Fibroblast of skin of scalp (primary cell): Measurements from ENCODE around the gene MAS1.
"Not testable (repeated sequence)": the region's sequence is repeated elsewhere in the genome, so short reads cannot be mapped to it uniquely, and the experiment has no call there.

Source experiments
- DNase-seq: peaks from one replicate; pipeline ENCODE4 v3.0.0-alpha.2; 2013

The MAS1 gene

DNA sequence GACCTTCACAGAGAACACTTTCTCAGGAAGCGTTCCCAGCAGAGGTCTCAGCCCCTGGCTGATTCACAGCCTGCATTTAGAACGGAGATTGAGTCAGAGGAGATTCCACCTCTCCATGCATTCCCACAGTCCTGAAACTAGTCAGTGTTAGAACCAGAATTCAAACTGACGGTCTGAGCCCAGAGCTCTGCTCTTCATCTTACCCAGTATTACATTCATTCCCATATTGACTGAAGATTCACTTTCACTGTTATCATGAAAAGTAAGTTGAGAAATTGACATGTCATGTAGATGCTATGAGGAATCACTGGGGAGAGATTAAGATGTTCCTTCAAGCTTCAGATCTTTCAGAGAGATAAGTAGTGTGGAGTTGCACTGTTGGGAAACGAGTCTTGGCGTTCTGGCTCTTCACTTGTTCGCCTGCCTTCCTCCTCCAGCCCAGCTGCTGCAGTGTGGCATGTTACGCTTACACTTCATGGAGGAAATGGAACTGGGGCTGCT, 28.3 kb downstream of the MAS1 start:
- DNase-seq: no peak

DNA sequence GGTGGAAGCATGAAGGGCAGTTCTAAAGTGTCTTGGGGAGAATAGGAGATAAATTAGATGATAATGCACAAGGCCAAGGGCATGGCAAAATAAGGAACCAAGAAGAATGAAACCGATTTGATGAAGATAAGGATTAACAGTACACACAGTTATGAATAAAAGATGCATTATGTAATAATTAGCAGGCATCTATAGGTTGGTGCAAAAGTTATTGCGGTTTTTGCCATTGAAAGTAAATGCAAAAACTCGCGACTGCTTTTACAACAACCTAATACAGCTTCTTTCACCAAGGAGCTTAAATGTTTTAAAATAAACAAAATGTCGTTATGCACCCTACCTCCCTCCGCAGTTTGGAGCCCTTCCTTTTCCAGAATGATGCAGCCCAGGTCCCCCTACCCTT, 29.0 kb downstream of the MAS1 start:
- no peak for DNase-seq

DNA sequence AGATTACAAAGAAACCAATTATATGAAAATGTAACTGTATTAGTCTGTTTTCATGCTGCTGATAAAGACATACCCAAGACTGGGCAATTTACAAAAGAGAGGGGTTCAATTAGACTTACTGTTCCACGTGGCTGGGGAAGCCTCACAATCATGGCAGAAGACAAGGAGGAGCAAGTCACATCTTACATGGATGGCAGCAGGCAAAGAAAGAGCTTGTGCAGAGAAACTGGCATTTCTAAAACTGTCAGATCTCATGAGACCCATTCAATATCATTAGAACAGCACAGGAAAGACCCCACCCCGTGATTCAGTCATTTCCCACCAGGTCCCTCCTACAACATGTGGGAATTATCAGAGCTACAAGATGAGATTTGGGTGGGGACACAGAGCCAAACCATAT, 33.4 kb downstream of the MAS1 start:
- DNase-seq: not testable (repeated sequence)

DNA sequence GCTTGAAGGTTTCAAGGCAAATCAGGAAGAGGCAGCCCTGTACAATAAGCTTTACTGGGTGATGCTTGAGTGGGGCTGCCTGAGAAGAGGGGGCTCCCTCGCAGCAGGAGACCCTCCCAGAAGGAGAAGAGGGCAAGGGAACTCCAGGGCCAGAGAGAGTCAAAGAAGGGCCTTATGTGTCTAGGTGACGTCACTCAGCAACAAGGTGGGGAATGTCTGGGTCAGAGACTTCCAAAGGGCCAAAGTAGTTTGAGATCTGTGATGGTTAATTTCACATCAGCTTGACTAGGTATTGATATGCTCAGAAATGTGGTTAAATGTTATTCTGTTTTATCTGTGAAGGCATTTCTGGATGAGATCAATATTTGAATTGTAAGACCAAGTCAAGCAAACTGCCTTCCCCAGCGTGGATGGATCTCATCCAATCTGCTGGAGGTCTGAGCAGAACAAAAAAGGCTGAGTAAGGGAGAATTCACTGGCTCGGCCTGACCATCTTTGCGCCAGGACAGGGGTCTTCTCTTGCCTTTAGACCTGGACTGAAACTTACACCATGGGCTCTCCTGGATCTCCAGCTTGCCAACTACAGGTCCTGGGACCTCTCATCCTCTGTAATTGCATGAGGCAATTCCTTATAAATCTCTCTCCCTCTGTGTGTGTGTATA, 35.9 kb downstream of the MAS1 start:
- DNase-seq: no peak

DNA sequence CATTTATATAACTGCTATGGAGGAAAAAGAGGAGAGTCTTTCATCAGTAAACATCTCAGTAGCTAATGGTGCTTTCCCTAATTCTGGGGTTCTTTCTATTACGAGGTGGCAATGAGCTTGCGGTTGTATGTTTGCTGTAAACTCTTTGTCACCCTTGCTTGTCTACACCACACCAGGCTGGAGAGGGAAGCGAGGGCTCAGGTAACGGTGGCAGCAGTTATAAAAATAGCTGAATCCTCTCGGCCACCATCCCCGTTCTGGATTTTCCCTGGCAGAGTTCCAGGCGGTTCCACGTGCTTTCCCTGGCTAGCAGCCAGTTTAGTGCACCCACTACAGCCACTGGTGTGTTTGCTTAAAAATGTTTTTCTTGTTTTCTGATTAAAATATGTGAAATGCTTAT, 39.0 kb downstream of the MAS1 start:
- DNase-seq: no peak

DNA sequence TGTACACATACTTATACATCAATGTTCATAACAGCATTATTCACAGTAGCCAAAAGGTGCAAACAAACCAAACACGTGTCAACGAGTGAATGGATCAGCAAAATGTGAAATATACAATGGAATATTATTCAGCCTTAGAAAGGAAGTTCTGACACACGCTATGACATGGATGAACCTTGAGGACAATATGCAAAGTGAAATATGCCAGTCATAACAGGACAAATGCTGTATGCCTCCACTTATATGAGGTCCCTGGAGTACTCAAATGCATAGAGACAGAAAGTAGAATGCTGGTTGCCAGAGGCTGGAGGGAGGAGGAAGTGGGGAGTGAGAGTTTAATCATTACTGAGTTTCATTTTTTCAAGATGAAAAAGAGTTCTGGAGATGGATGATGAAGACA, 40.3 kb downstream of the MAS1 start:
- no peak for DNase-seq

DNA sequence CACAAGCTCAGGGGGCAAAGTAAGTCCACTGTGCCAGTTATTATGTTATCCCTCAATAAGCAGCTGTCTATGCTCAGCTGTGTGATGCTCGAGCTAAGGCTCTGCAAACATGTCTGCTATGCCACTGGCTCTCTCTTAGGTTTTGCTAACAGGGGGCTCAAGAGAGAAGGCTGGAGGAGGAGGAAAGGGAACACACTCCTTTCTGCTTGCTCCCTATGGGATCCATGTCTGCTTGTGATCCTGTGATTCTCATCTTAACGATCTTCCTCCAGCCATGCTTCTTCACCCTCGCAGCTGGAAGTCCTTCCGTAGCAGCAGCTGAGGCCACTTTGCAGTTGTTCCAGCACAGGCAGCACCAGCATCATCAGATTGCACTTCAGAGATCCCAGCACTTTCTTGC, 41.1 kb downstream of the MAS1 start:
- no peak for DNase-seq

DNA sequence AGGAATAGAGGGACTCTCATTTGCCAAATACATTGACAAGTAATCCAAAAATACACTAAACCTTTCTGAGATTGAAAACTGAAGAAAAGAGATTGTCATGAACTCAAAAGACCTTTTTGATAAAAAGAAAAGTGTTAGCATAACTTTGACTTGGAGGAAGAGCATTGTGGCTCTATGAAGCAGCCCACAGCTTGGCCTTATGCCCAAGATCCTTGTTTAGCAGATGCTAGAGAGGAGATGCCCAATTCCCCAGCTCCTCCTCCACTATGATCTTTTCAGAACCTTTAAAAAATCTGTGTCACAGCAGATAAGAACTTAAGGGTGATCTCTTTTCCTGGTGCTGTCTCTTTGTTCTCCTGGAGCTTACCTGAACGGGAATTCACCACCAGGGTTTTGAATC, 42.3 kb downstream of the MAS1 start:
- DNase-seq: no peak

DNA sequence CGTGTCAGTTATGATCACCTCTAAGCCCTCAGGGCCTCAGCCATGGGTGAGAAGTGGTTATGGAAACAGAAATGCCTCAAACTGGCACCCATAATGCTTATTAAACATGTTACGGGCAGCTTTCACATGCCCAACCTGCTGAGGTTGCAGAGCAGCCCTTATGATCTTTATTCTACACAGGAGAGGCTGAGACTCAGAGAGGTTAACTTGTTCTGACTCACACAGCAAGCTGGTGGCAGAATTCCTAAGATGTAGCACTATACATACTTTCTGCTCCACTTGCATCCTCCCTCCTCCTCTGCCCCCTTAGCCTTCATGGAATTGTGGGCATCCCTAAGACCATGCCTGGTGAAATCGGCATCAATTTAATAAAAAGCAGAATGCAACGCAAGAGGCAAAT, 43.4 kb downstream of the MAS1 start:
- peak; percentile 5 for DNase-seq

DNA sequence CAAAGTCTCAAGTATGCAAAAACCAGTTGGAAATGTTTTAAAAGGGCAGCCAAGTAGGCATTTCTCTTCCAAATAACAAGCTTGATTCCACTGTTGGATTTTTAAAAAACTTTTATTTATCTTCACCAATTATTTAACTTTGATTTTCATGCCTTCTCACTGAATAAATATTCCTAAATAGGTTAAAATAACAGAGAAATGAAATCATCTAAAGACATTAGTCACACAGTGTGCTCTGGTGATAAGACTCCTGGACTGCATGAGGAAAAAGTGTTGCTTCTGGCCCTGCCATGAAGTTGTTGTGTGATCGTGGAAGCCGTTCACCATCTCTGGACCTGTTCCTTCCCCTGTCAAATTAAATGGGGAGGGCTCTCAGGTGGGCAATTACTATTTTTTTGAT, 44.3 kb downstream of the MAS1 start:
- DNase-seq: peak; percentile 11

DNA sequence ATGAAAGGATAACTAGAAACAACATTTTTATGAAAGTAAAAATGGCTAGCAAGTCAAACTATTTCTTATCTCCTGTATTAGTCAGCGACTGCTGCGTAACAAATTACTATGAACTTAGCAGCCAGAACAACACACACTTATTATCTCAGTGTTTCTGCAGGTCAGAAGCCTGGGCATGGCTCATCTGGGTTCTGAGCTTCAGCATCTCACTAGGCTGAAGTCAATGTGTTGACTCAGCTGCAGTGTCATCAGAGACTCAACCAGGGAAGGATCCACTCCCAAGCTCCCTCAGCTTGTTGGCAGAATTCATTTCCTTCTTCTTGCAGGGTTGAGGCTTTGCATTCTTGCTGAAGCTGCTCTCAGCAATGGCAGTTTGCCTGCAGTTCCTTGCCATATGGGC, 44.8 kb downstream of the MAS1 start:
- DNase-seq: peak; percentile 12

DNA sequence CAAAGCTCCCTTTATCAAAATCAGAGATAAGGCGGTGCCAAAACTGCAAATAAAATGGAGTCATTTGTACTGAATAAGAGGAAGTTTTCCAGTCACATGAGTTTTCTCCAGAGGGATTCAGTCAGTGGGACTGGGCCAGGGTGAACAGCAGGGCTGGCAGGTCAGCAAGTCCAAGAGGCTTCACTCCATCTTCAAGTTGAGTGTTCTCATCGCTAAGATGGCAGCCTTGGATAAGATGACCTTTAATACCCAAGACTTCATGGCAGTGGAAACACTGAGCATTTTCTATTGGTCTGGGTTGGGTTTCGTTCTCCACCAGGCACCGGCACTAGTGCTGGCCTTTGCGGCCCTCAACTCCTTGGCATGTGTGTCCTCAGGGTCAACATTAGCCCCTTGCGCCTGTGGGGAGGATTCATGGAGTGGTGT, 48.8 kb downstream of the MAS1 start:
- DNase-seq: no peak
